ENCODE data around the gene WNT5A.

- TF ChIP-seq CTCF (IDR thresholded peaks at IDR 0.05), result no peak
- no peak for TF ChIP-seq POLR2A (IDR thresholded peaks at IDR 0.05)
Observed at GRCh38 chr3:55459838-55460237, 27.3 kb downstream of the WNT5A start.

Measured in body of pancreas (tissue), 4 donors.